GM12878 (cell line): ENCODE data around the gene EEF2K.

Source experiments
- DPF2 ChIP-seq: fragments of 450-650 bp; IDR thresholded peaks from 2 replicates; pipeline ENCODE4 v1.6.1; 2017; ENCODE audit warnings: mild to moderate bottlenecking
- NFYB ChIP-seq: IDR thresholded peaks from 2 replicates; pipeline ENCODE4 v1.6.1; 2011; ENCODE audit warnings: low read depth, mild to moderate bottlenecking, low read length, improper control_type of control experiment, moderate library complexity; ENCODE audit not compliant: insufficient read depth
- POLR2A ChIP-seq: IDR thresholded peaks from 2 replicates; pipeline ENCODE4 v1.6.1; 2011; ENCODE audit warnings: low read depth, mild to moderate bottlenecking, low read length
- TF ChIP-seq, protein P1 (sequence below), 3 experiments: IDR thresholded peaks in 2 of 3; conservative IDR thresholded peaks in 1 of 3; 2 replicates each; pipeline ENCODE4 v1.5.1; 2011; ENCODE audit warnings: low read depth in 3 of 3, low read length in 3 of 3, mild to moderate bottlenecking in 3 of 3, control low read depth in 2 of 3, moderate library complexity in 2 of 3, inconsistent platforms in 1 of 3, mixed read lengths in 1 of 3; ENCODE audit not compliant: control insufficient read depth in 2 of 3, insufficient read depth in 1 of 3; ENCODE audit errors: extremely low read depth in 1 of 3
- TF ChIP-seq, protein P2 (sequence below): IDR thresholded peaks from 2 replicates; pipeline ENCODE4 v1.6.1; 2011; ENCODE audit warnings: mild to moderate bottlenecking, low read depth, low read length, moderate library complexity; ENCODE audit not compliant: insufficient replicate concordance

DNA sequence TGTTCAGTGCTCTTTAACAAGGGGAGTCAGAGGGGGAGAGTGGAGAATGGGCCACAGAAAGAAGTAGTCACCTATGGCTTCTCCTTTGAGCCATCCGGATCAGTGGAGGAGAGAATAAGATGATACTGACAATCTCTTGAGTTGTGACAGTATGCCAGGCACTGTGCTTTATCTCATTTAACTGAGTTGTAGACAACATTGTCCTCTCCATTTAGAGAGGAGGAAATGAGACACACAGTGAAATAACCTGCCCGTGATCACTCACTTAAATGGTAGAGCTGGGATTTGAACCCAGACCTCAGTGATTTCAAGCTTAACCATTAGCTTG, 17.8 kb upstream of the EEF2K start:
- TF ChIP-seq DPF2 (peak; percentile 68; the same call in 1 of the 2 replicates), NFYB (no peak), POLR2A (no peak)
- TF ChIP-seq, protein P1, sequence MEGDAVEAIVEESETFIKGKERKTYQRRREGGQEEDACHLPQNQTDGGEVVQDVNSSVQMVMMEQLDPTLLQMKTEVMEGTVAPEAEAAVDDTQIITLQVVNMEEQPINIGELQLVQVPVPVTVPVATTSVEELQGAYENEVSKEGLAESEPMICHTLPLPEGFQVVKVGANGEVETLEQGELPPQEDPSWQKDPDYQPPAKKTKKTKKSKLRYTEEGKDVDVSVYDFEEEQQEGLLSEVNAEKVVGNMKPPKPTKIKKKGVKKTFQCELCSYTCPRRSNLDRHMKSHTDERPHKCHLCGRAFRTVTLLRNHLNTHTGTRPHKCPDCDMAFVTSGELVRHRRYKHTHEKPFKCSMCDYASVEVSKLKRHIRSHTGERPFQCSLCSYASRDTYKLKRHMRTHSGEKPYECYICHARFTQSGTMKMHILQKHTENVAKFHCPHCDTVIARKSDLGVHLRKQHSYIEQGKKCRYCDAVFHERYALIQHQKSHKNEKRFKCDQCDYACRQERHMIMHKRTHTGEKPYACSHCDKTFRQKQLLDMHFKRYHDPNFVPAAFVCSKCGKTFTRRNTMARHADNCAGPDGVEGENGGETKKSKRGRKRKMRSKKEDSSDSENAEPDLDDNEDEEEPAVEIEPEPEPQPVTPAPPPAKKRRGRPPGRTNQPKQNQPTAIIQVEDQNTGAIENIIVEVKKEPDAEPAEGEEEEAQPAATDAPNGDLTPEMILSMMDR (IDR thresholded peaks at IDR 0.05 in 2 of 3, conservative IDR thresholded peaks at IDR 0.05 in 1 of 3; ENCODE audit: control insufficient read depth in 2 of 3, extremely low read depth in 1 of 3, insufficient read depth in 1 of 3, low read depth in 3 of 3, low read length in 3 of 3): no peak
- TF ChIP-seq, protein P2, sequence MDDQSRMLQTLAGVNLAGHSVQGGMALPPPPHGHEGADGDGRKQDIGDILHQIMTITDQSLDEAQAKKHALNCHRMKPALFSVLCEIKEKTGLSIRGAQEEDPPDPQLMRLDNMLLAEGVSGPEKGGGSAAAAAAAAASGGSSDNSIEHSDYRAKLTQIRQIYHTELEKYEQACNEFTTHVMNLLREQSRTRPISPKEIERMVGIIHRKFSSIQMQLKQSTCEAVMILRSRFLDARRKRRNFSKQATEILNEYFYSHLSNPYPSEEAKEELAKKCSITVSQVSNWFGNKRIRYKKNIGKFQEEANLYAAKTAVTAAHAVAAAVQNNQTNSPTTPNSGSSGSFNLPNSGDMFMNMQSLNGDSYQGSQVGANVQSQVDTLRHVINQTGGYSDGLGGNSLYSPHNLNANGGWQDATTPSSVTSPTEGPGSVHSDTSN: no peak
